ENCODE data around the gene THEMIS. TPM values are rescaled to one million over a fixed set of nuclear protein-coding genes. Genes with fewer than 3 reads are reported as not detected.

THEMIS gene
- total and polyA plus RNA-seq, 10 of the 15 experiments (the other 5 are each of a cell fraction or from before 2014, with no cell fraction given): 0.06 to 1.5 (median 0.08) TPM; not detected in 6

GRCh38 chr6:127904160-127904559 is 3.3 kb upstream of the THEMIS start:
- RAD21 ChIA-PET (ENCODE audit: unreplicated experiment): interaction anchor here (0.7 kb wide), 1 partner anchor 694 kb away, joined by 3 read pairs; no protein-coding TSS in a partner anchor
- no peaks in the 10 kb centered on the region for H3K4me1 ChIP-seq (ENCODE audit: control insufficient read depth, insufficient read depth, low read length)
- no peaks in the 10 kb centered on the region for H4K20me1 ChIP-seq (ENCODE audit: control insufficient read depth, insufficient read depth)

More at GRCh38 chr6:127904160-127904559, 3.3 kb upstream of the THEMIS start:
- TF ChIP-seq SMC3 (IDR thresholded peaks at IDR 0.05; ENCODE audit: borderline replicate concordance, low read length): no peak
- no peak for TF ChIP-seq ZNF687 (IDR thresholded peaks at IDR 0.05)
- TF ChIP-seq MEF2A (IDR thresholded peaks at IDR 0.05; ENCODE audit: insufficient read depth, low read depth, low read length): no peak
- no peak for TF ChIP-seq RAD51 (IDR thresholded peaks at IDR 0.05)
- no peak for TF ChIP-seq BCL11A (IDR thresholded peaks at IDR 0.05; ENCODE audit: low read depth, low read length)
- no peak for TF ChIP-seq CBFB (IDR thresholded peaks at IDR 0.05; ENCODE audit: low read depth)
- no peak for TF ChIP-seq ZBED1 (IDR thresholded peaks at IDR 0.05; ENCODE audit: borderline replicate concordance)
- TF ChIP-seq IRF3 (IDR thresholded peaks at IDR 0.05): no peak
- no peak for TF ChIP-seq BCLAF1 (IDR thresholded peaks at IDR 0.05)
- no peak for TF ChIP-seq TCF3 (IDR thresholded peaks at IDR 0.05; ENCODE audit: borderline replicate concordance, insufficient read depth, low read depth, low read length)
- TF ChIP-seq CHD1 (IDR thresholded peaks at IDR 0.05; ENCODE audit: low read depth, low read length): no peak
- TF ChIP-seq EGR1 (IDR thresholded peaks at IDR 0.05; ENCODE audit: borderline replicate concordance in 1 of 2, low read depth in 2 of 2, low read length in 2 of 2): no peak
- TF ChIP-seq NFYB (IDR thresholded peaks at IDR 0.05; ENCODE audit: insufficient read depth, low read depth, low read length): no peak
- ChIA-PET POLR2A (no interaction called here), CTCF (no interaction called here), SMC1A (ENCODE audit: uncharacterized antibody, unreplicated experiment) (no interaction called here)
- H3K36me3 ChIP-seq (ENCODE audit: control insufficient read depth in 2 of 2, insufficient read depth in 2 of 2, low read length in 1 of 2): no peaks in the 10 kb centered on the region
- H3K4me2 ChIP-seq (ENCODE audit: control insufficient read depth, insufficient read depth): no peak overlapping the region
- H3K9ac ChIP-seq (ENCODE audit: control insufficient read depth, insufficient read depth, low read length): no peak overlapping the region
- in situ Hi-C loops (cut with MboI): no loop called here
- ATAC-seq (no peak), DNase-seq (ENCODE audit: low read depth, low spot score) (no peak), FAIRE-seq (no peak)
- no peak overlapping the region for H3K27ac ChIP-seq (ENCODE audit: control insufficient read depth, insufficient read depth)
- no peaks in the 10 kb centered on the region for H3K27me3 ChIP-seq (replicated peaks in 1 of 2; ENCODE audit: control insufficient read depth in 2 of 2, insufficient read depth in 2 of 2, low read length in 1 of 2)
- no TSS peak for BruUV-seq (replicated peaks)
- no peak overlapping the region for H3K4me3 ChIP-seq
- H3K79me2 ChIP-seq (ENCODE audit: control insufficient read depth, insufficient read depth, low read length): no peaks in the 10 kb centered on the region
- intact Hi-C loops (cut with micrococcal nuclease; ENCODE audit: unreplicated experiment): no loop called here
- H3K9me3 ChIP-seq (replicated peaks; ENCODE audit: control insufficient read depth, insufficient read depth, low read length): no peaks in the 10 kb centered on the region; the same call in 2 of the 3 replicates
- H2AFZ ChIP-seq (ENCODE audit: control insufficient read depth, low read depth, low read length): no peak overlapping the region

Data from GM12878 (cell line).